Esophagus squamous epithelium (tissue), 5 donors: Measurements from ENCODE around the gene EMP1. TPM values are rescaled to one million over a fixed set of nuclear protein-coding genes. Genes with fewer than 3 reads are reported as not detected.

Experiments
- DNase-seq: peaks from one replicate; lab custom pipeline; 2025; lab: John Stamatoyannopoulos, UW
- H3K27ac ChIP-seq, 4 donors: fragments of 200-600 bp; sonication (generic); one replicate each; pipeline ENCODE4 v1.5.1; 2016 to 2019; ENCODE audit warnings: mild to moderate bottlenecking in 1 of 4
- H3K27me3 ChIP-seq, 4 donors: fragments of 200-600 bp; sonication (generic); 1 replicate in 3 of 4; 2 replicates in 1 of 4; pipeline versions ENCODE4 v1.5.1 to v1.6.0; 2017 to 2021; ENCODE audit warnings: antibody characterized with exemption in 1 of 4
- H3K36me3 ChIP-seq, 3 donors: fragments of 200-600 bp; sonication (generic); one replicate each; pipeline ENCODE4 v1.5.1; 2016 to 2019
- H3K4me1 ChIP-seq, 3 donors: fragments of 200-600 bp; sonication (generic); one replicate each; pipeline ENCODE4 v1.5.1; 2017 to 2019
- H3K4me3 ChIP-seq, 4 donors: fragments of 200-600 bp; sonication (generic); 1 replicate in 3 of 4; 2 replicates in 1 of 4; pipeline ENCODE4 v1.5.1; 2016 to 2019; ENCODE audit warnings: mild to moderate bottlenecking in 2 of 4, moderate library complexity in 1 of 4
- H3K9me3 ChIP-seq, 3 donors: fragments of 200-600 bp; sonication (generic); one replicate each; pipeline ENCODE4 v1.5.1; 2016 to 2019
- POLR2A ChIP-seq, 4 donors: fragments of 450-650 bp; IDR thresholded peaks; one replicate each; pipeline ENCODE4 v1.6.1; 2017; ENCODE audit warnings: antibody characterized with exemption in 4 of 4, mild to moderate bottlenecking in 4 of 4, moderate library complexity in 3 of 4
- WGBS, 2 donors: methylation state at CpG; one replicate each; pipeline ENCODE4 v1.1.5; 2018; 5-methylcytosine and 5-hydroxymethylcytosine counted together
- intact Hi-C: fragments of 100-400 bp; cut with DNase I; formaldehyde crosslinking; loops from one replicate; pipeline ENCODE4 v1.15.0; 2022
- total RNA-seq, 4 donors: library from RNA; depleted of rRNA; stranded (reverse); fragments of >200 nt; gene quantifications; one replicate each; pipeline ENCODE4 v1.1.0, GENCODE V29; 2016
- TF ChIP-seq, protein P1 (sequence below), 6 experiments: fragments of 450-650 bp in 4 of 6; fragments of 200-600 bp in 2 of 6; sonication (generic) in 2 of 6; IDR thresholded peaks; one replicate each; pipeline ENCODE4 v1.5.1; 2016 to 2019; ENCODE audit warnings: antibody characterized with exemption in 6 of 6, mild to moderate bottlenecking in 4 of 6, moderate library complexity in 4 of 6
- donor health status: DM: yes; HTN: yes; CAD: no.

The EMP1 gene
- total RNA-seq, 4 donors from 2014 or later, result 2,742 to 8,541 (median 3,206) TPM

DNA sequence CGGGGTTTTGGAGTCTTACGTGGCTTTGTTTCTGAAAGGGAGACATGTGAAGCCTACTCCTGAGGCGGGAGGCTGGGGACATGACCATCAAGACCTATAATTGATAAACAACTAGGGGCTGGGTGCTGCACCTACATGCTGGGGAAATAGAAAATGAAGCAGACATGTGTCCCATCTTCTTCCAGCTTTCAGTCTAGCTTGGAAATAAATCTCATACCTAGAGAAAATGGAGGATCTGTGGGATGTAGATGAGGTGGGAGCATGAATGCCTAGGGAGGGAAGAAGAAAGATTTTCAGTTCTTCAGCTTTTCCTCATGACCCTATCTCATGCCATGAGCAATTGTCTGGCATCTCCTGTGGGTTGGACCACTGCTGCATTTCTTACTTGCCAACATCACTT lies 22.1 kb downstream of the EMP1 start:
- Histone ChIP-seq H3K9me3 (no peaks in the 10 kb centered on the region), H3K27ac (no peak overlapping the region), H3K4me1 (peaks cover 5 to 22% (median 20%) of the 10 kb centered on the region in 3 donors), H3K36me3 (peaks cover 13 to 57% (median 27%) of the 10 kb centered on the region in 3 donors), H3K27me3 (no peaks in the 10 kb centered on the region), H3K4me3 (no peak overlapping the region)
- intact Hi-C loops, result loop anchor here (10.0 kb wide), 1 partner anchor 424 kb away; no protein-coding TSS in a partner anchor
- 88 to 94% methylated on average over 3 of the region's 3 CpGs for WGBS, 2 donors
- no peak for TF ChIP-seq POLR2A (IDR thresholded peaks at IDR 0.05)
- TF ChIP-seq, protein P1, sequence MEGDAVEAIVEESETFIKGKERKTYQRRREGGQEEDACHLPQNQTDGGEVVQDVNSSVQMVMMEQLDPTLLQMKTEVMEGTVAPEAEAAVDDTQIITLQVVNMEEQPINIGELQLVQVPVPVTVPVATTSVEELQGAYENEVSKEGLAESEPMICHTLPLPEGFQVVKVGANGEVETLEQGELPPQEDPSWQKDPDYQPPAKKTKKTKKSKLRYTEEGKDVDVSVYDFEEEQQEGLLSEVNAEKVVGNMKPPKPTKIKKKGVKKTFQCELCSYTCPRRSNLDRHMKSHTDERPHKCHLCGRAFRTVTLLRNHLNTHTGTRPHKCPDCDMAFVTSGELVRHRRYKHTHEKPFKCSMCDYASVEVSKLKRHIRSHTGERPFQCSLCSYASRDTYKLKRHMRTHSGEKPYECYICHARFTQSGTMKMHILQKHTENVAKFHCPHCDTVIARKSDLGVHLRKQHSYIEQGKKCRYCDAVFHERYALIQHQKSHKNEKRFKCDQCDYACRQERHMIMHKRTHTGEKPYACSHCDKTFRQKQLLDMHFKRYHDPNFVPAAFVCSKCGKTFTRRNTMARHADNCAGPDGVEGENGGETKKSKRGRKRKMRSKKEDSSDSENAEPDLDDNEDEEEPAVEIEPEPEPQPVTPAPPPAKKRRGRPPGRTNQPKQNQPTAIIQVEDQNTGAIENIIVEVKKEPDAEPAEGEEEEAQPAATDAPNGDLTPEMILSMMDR (IDR thresholded peaks at IDR 0.05), result no peak
- no peak for DNase-seq

DNA sequence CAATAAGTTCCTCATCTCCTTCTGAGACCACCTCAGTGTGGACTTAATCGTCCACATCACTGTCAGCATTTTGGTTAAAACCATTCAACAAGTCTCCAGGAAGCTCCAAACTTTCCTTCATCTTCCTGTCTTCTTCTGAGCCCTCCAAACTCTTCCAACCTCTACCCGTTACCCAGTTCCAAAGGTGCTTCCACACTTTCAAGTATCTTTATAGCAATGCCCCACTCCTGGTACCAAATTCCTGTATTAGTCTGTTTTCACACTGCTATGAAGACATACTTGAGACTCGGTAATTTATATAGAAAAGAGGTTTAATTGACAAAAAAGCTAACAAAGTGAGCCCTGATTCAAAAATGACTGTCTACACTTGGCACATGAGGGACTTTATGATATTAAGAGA lies 22.8 kb downstream of the EMP1 start:
- 88 to 93% methylated on average over 3 of the region's 3 CpGs for WGBS, 2 donors
- TF ChIP-seq, protein P1 (IDR thresholded peaks at IDR 0.05), result no peak
- no peak for TF ChIP-seq POLR2A (IDR thresholded peaks at IDR 0.05)
- H3K4me3 ChIP-seq, result no peak overlapping the region
- intact Hi-C loops, result loop anchor here (10.0 kb wide), 1 partner anchor 425 kb away; no protein-coding TSS in a partner anchor
- no peaks in the 10 kb centered on the region for H3K27me3 ChIP-seq
- DNase-seq, result no peak
- H3K9me3 ChIP-seq, result no peaks in the 10 kb centered on the region
- no peak overlapping the region for H3K27ac ChIP-seq
- peaks cover 5 to 25% (median 21%) of the 10 kb centered on the region in 3 donors for H3K4me1 ChIP-seq
- H3K36me3 ChIP-seq, result peaks cover 6 to 50% (median 20%) of the 10 kb centered on the region in 3 donors

DNA sequence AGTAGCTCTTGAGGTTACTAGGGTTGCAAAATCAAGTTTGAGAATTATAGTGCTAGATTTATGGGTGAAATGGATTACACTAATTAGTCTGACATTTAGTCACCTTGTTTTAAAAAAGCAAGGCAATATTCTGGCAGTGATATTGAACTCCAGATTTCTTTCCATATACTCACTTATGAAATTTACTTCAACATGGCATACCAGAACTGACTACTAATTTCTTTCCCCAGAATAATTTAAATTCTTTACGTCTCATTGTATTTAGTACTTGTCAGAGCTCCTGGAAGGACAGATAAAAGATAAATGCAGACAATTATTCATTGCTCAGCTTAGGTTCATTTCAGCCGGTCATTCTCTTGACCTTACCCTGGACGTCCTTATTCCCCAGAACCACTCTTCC lies 24.3 kb downstream of the EMP1 start:
- intact Hi-C loops, result no loop called here
- WGBS, 2 donors, result 80 to 86% methylated on average over 3 of the region's 3 CpGs
- H3K27me3 ChIP-seq, result no peaks in the 10 kb centered on the region
- H3K4me3 ChIP-seq, result no peak overlapping the region
- no peak for DNase-seq
- H3K36me3 ChIP-seq, result peaks cover 6 to 35% (median 6%) of the 10 kb centered on the region in 3 donors
- H3K27ac ChIP-seq, result no peak overlapping the region
- H3K4me1 ChIP-seq, result peaks cover 5 to 25% (median 21%) of the 10 kb centered on the region in 3 donors
- TF ChIP-seq POLR2A (IDR thresholded peaks at IDR 0.05), result no peak
- no peaks in the 10 kb centered on the region for H3K9me3 ChIP-seq

DNA sequence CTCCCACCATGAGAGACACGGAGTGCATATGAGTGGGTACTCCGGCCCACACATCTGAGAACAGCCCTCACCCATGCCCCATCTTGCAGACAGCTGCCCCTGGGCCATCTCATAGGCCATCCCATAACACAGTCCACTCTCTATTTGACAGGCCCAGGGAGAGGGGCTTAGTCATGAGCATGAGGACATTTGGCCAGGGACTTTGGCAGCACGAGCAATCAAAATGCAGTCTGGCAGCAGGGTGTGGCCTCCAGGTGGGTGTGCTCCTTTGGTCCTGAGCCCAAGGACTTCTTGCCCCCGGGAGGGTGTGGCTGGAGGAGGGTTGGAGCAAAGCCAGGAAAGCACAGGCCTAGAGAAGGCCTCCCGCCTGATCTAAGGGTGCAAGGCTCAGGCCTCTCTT lies 25.6 kb downstream of the EMP1 start:
- Histone ChIP-seq H3K27ac (peak overlapping the region in 3 of 4 donors; percentile 4 to 57 (median 17)), H3K4me1 (peaks cover 5 to 25% (median 21%) of the 10 kb centered on the region in 3 donors), H3K27me3 (no peaks in the 10 kb centered on the region), H3K9me3 (no peaks in the 10 kb centered on the region), H3K4me3 (no peak overlapping the region), H3K36me3 (peaks cover 0 to 22% (median 4%) of the 10 kb centered on the region in 3 donors)
- 45 to 68% methylated on average over 2 to 5 of the region's 5 CpGs for WGBS, 2 donors
- intact Hi-C loops, result no loop called here
- TF ChIP-seq, protein P1 (IDR thresholded peaks at IDR 0.05), result no peak
- no peak for TF ChIP-seq POLR2A (IDR thresholded peaks at IDR 0.05)
- no peak for DNase-seq

DNA sequence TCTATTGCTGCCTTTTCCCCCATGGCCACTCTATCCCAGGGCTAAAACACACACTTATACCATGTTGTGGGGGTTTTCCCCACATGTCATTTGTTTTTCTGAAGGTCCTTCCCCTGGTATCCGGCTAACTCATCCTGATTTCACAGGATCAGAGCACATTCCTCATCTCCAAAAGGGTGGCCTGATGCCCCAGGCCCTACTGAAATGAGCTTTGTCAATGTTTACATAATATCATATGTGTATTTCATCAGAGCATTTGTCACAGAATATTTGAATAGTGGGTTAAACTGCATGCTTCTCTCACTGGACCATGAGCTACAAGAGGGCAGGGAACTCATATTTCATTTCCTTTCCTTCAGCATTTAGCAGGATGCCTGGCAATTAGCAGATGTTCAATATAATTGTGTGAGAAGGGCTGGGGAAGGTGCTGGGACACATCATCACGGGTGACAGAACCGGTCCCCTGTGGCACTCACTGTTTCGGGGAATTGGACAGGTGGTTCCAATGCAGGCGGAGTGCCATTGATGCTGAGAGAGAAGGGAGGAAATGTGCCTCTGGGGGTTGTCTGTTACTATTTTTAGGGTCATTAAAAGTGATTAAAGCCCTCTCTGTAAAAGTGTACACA lies 26.8 kb downstream of the EMP1 start:
- Histone ChIP-seq H3K9me3 (no peaks in the 10 kb centered on the region), H3K27ac (peak overlapping the region in 2 of 4 donors; percentile 4 to 57), H3K4me3 (no peak overlapping the region), H3K4me1 (peaks cover 5 to 25% (median 21%) of the 10 kb centered on the region in 3 donors), H3K36me3 (peaks cover 0 to 10% (median 0%) of the 10 kb centered on the region in 3 donors), H3K27me3 (no peaks in the 10 kb centered on the region)
- WGBS, 2 donors, result 47 to 63% methylated on average over 5 of the region's 5 CpGs
- intact Hi-C loops, result no loop called here
- DNase-seq, result no peak
- no peak for TF ChIP-seq POLR2A (IDR thresholded peaks at IDR 0.05)
- TF ChIP-seq, protein P1 (IDR thresholded peaks at IDR 0.05), result no peak
